Common myeloid progenitor, CD34-positive (primary cell): ENCODE measurements around the gene SLA2.

Experiments
- CTCF ChIA-PET: fragments of 350-600 bp; sonication (Branson Sonifier 250); formaldehyde crosslinking; loops from one replicate; lab custom pipeline; 2021; ENCODE audit warnings: antibody characterized with exemption; lab: Charles Lee
- POLR2A ChIA-PET: fragments of 350-600 bp; sonication (Branson Sonifier 250); formaldehyde crosslinking; loops from one replicate; lab custom pipeline; 2021; ENCODE audit warnings: antibody characterized with exemption; lab: Charles Lee
- DNase-seq, 3 donors: peaks; one replicate each; pipeline versions ENCODE4 v3.0.0 to v3.0.0-alpha.2; 2013
- H3K27ac ChIP-seq, 2 experiments: 1 replicate in 1 of 2; 2 replicates in 1 of 2; pipeline ENCODE4 v1.7.0; 2013; ENCODE audit warnings: inconsistent platforms in 2 of 2, low read length in 2 of 2, mild to moderate bottlenecking in 2 of 2, low read depth in 1 of 2, moderate library complexity in 1 of 2; ENCODE audit not compliant: severe bottlenecking in 2 of 2, insufficient read depth in 1 of 2, poor library complexity in 1 of 2
- H3K27me3 ChIP-seq, 5 experiments: replicated peaks in 2 of 5; 1 replicate in 3 of 5; 2 replicates in 2 of 5; pipeline versions ENCODE4 v1.6.1 to v1.7.0; 2013; ENCODE audit warnings: low read length in 4 of 5, mild to moderate bottlenecking in 2 of 5, moderate library complexity in 2 of 5, inconsistent platforms in 1 of 5; ENCODE audit not compliant: insufficient read depth in 5 of 5, control insufficient read depth in 4 of 5
- H3K36me3 ChIP-seq, 4 experiments: 1 replicate in 2 of 4; 2 replicates in 2 of 4; pipeline versions ENCODE4 v1.6.1 to v1.7.0; 2013; ENCODE audit warnings: low read length in 3 of 4, control low read depth in 1 of 4, mild to moderate bottlenecking in 1 of 4; ENCODE audit not compliant: control insufficient read depth in 4 of 4, insufficient read depth in 4 of 4
- H3K4me1 ChIP-seq, 4 experiments: 1 replicate in 3 of 4; 2 replicates in 1 of 4; pipeline versions ENCODE4 v1.6.1 to v1.7.1; 2013; ENCODE audit warnings: low read length in 3 of 4, mild to moderate bottlenecking in 3 of 4, control low read depth in 1 of 4, inconsistent platforms in 1 of 4, moderate library complexity in 1 of 4; ENCODE audit not compliant: control insufficient read depth in 4 of 4, insufficient read depth in 4 of 4; ENCODE audit errors: control extremely low read depth in 1 of 4
- H3K4me3 ChIP-seq, 7 experiments: 1 replicate in 4 of 7; 2 replicates in 3 of 7; pipeline versions ENCODE4 v1.5.1 to v1.7.0; 2013; ENCODE audit warnings: mild to moderate bottlenecking in 7 of 7, low read length in 6 of 7, moderate library complexity in 6 of 7, inconsistent platforms in 2 of 7, low read depth in 2 of 7, control low read depth in 1 of 7; ENCODE audit not compliant: insufficient read depth in 4 of 7, control insufficient read depth in 1 of 7; ENCODE audit errors: extremely low read depth in 1 of 7
- H3K9me3 ChIP-seq, 5 experiments: 1 replicate in 4 of 5; 2 replicates in 1 of 5; pipeline versions ENCODE4 v1.6.1 to v1.7.1; 2013; ENCODE audit warnings: low read length in 4 of 5, mild to moderate bottlenecking in 2 of 5, inconsistent platforms in 1 of 5, low read depth in 1 of 5, moderate library complexity in 1 of 5; ENCODE audit not compliant: control insufficient read depth in 4 of 5, insufficient read depth in 2 of 5; ENCODE audit errors: control extremely low read depth in 1 of 5
- WGBS: methylation state at CpG from one replicate; pipeline ENCODE4 v1.1.5; 2013; ENCODE audit not compliant: insufficient coverage; 5-methylcytosine and 5-hydroxymethylcytosine counted together

Gene SLA2

DNA sequence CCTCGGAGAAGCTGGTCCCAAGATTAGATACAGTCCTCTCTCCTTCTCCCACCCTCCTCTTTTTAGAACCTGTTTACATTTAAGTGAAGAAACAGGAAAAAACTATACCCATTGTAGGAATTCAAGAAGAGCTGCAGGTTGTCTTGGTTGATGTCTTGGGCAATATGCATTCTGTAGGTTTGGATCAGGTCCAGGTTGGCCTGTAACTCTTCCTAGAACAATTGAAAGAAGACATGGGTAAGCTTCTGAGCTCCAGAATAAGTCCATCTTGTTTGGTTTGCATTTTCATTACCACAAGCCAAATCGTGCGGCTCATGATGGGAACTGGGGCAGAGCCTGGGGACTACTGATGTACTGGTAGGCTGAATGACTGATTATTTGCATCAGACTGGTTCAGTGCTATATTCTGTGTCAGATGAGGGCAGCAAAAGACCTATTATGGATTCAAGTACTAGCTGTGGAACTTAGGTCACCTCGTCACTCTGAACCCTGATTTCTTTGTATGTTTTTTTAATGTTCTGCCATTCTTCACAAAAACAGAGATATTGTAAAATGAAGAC, 20.3 kb upstream of the SLA2 start:
- Histone ChIP-seq H3K9me3 (no peaks in the 10 kb centered on the region), H3K4me1 (peaks cover 0 to 10% (median 4%) of the 10 kb centered on the region in 4 experiments), H3K36me3 (peaks cover 2 to 9% (median 3%) of the 10 kb centered on the region in 4 experiments), H3K4me3 (no peak overlapping the region), H3K27me3 (no peaks in the 10 kb centered on the region), H3K27ac (no peak overlapping the region)
- CTCF ChIA-PET: interaction anchor here (0.8 to 2.7 kb wide), 10 partner anchors 11 to 123 kb away, joined by 3 to 14 read pairs (median 4); partner anchors contain the start of gene DSN1
- 92% methylated on average over 2 of the region's 4 CpGs for WGBS
- peak; percentile 32 to 60 (median 54) for DNase-seq
- POLR2A ChIA-PET: no interaction called here

- Histone ChIP-seq H3K27ac (no peak overlapping the region), H3K36me3 (peaks cover 2 to 4% (median 3%) of the 10 kb centered on the region in 4 experiments), H3K9me3 (no peaks in the 10 kb centered on the region), H3K27me3 (no peaks in the 10 kb centered on the region), H3K4me1 (peaks cover 2 to 22% (median 9%) of the 10 kb centered on the region in 4 experiments), H3K4me3 (no peak overlapping the region)
- DNase-seq: peak in 2 of 3 donors; percentile 37 to 51
- WGBS: 52% methylated on average over 2 of the region's 2 CpGs
- ChIA-PET POLR2A (no interaction called here), CTCF (no interaction called here)
Observed at GRCh38 chr20:36663031-36663430, 17.0 kb upstream of the SLA2 start.

DNA sequence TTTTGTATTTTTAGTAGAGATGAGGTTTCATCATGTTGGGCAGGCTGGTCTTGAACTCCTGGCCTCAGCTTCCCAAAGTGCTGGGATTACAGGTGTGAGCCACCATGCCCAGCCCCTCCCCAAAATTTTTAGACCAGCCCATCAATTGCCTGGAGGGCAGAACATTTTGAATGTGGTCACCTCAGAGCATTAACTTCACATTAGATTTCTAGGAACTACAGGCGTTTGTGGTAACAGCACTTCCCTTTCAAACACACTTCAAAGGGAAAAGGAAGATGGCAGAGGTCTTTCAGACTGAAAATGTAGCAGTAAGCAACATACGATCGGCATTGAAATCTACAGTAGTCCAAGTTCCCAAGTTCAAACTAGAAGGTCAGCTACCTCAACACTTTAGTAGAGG, 12.3 kb upstream of the SLA2 start:
- Histone ChIP-seq H3K27me3 (no peaks in the 10 kb centered on the region), H3K36me3 (peaks cover 0 to 18% (median 4%) of the 10 kb centered on the region in 4 experiments), H3K9me3 (no peaks in the 10 kb centered on the region), H3K27ac (no peak overlapping the region), H3K4me3 (peak overlapping the region in 1 of 7 experiments; percentile 55), H3K4me1 (peaks cover 2 to 19% (median 7%) of the 10 kb centered on the region in 4 experiments)
- POLR2A ChIA-PET: no interaction called here
- 0% methylated on average over 2 of the region's 3 CpGs for WGBS
- peak; percentile 14 to 47 (median 46) for DNase-seq
- CTCF ChIA-PET: interaction anchor here (1.1 to 1.6 kb wide), 3 partner anchors 11 to 46 kb away, joined by 3 to 5 read pairs (median 4); partner anchors contain the start of gene SLA2

- Histone ChIP-seq H3K27me3 (no peaks in the 10 kb centered on the region), H3K9me3 (no peaks in the 10 kb centered on the region), H3K36me3 (peaks cover 0 to 18% (median 6%) of the 10 kb centered on the region in 4 experiments), H3K27ac (no peak overlapping the region), H3K4me1 (peaks cover 2 to 14% (median 4%) of the 10 kb centered on the region in 4 experiments), H3K4me3 (no peak overlapping the region)
- 82% methylated on average over 2 of the region's 4 CpGs for WGBS
- CTCF ChIA-PET: interaction anchor here (1.2 to 4.2 kb wide), 2 partner anchors 9 to 12 kb away, joined by 3 to 14 read pairs; no protein-coding TSS in a partner anchor
- no peak for DNase-seq
- POLR2A ChIA-PET: interaction anchor here (1.0 kb wide), 1 partner anchor 10 kb away, joined by 3 read pairs; no protein-coding TSS in a partner anchor
Observed at GRCh38 chr20:36656733-36657132, 10.7 kb upstream of the SLA2 start.

DNA sequence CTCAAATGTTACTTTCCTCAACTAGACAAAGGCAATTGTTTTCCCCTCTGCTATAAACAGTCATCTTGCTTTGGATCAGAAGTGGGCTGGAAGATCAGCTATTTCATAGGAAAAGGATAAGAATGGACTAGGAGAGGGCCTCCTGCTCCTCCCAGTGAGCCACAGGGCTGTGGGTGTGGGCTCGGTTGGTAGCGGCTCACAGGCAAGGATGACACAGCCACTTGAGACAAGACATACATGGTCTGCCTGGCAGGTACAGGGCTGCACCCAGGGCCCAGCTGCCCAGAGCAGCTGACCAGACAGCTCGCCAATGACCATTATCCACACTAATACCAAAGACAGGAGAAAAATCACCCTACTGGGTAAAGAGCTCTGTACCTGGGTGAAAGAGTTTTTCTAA, 9.0 kb upstream of the SLA2 start:
- ChIA-PET CTCF (interaction anchor here (0.9 to 4.2 kb wide), 3 partner anchors 11 to 34 kb away, joined by 3 to 14 read pairs (median 7); no protein-coding TSS in a partner anchor), POLR2A (no interaction called here)
- Histone ChIP-seq H3K4me3 (no peak overlapping the region), H3K4me1 (peaks cover 2 to 14% (median 4%) of the 10 kb centered on the region in 4 experiments), H3K9me3 (no peaks in the 10 kb centered on the region), H3K27me3 (no peaks in the 10 kb centered on the region), H3K36me3 (peaks cover 0 to 18% (median 6%) of the 10 kb centered on the region in 4 experiments), H3K27ac (no peak overlapping the region)
- WGBS: 100% methylated on average over 2 of the region's 3 CpGs
- no peak for DNase-seq

DNA sequence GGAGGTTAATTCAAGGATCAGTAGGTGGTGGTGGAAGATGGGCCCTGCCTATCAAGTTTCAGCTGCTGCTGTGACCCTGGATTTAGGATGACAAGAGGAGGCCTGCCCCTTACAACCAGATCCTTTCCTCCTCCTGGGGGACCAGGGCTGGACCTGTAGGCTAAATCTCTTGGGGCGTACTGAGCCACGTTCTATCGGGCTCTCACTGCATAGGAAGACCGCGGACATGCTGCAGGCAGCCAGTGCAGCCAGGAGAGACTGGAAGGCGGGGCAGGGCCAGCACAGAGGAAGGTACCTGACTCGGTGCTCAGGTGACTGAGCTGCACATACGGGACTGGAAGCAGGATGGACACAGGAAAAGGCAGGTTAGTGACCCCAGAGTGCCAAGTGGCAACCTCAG, 8.5 kb upstream of the SLA2 start:
- H3K4me3 ChIP-seq: no peak overlapping the region
- WGBS: 97% methylated on average over 8 of the region's 8 CpGs
- ChIA-PET POLR2A (no interaction called here), CTCF (interaction anchor here (0.6 to 4.2 kb wide), 4 partner anchors 11 to 35 kb away, joined by 3 to 14 read pairs (median 6); no protein-coding TSS in a partner anchor)
- H3K4me1 ChIP-seq: peaks cover 2 to 14% (median 4%) of the 10 kb centered on the region in 4 experiments
- H3K27ac ChIP-seq: no peak overlapping the region
- H3K27me3 ChIP-seq: no peaks in the 10 kb centered on the region
- no peaks in the 10 kb centered on the region for H3K9me3 ChIP-seq
- peaks cover 0 to 18% (median 6%) of the 10 kb centered on the region in 4 experiments for H3K36me3 ChIP-seq
- DNase-seq: no peak

DNA sequence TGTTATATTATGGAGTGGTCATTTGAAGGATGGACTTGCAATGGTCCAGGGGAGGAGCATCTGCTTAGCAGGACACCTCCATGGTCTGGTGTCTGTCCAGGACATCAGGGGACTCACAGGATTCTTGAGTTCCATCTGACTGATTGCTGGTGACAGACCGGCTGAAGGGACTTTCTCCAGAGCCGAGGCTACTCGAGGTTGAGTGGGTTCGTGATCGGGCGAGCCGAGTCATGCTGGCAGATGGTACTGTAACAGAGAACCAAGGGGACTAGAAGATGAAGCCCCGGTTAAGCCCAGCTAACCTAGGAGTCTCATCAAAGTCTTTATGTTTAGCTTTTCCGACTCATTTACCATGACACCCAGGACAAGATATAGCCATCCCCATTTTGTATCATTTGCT, 7.5 kb upstream of the SLA2 start:
- Histone ChIP-seq H3K36me3 (peaks cover 0 to 18% (median 6%) of the 10 kb centered on the region in 4 experiments), H3K27ac (no peak overlapping the region), H3K27me3 (no peaks in the 10 kb centered on the region), H3K9me3 (no peaks in the 10 kb centered on the region), H3K4me3 (no peak overlapping the region), H3K4me1 (peaks cover 0 to 6% (median 2%) of the 10 kb centered on the region in 4 experiments)
- CTCF ChIA-PET: interaction anchor here (1.5 to 4.2 kb wide), 2 partner anchors 13 to 25 kb away, joined by 3 to 14 read pairs; no protein-coding TSS in a partner anchor
- WGBS: 90% methylated on average over 8 of the region's 9 CpGs
- POLR2A ChIA-PET: interaction anchor here (0.6 kb wide), 1 partner anchor 38 kb away, joined by 3 read pairs; no protein-coding TSS in a partner anchor
- no peak for DNase-seq
